GM23338 (cell line): ENCODE results near the gene GPR152. TPM values are rescaled to one million over a fixed set of nuclear protein-coding genes. Genes with fewer than 3 reads are reported as not detected.

Experiments
- ATAC-seq: fragments of 200-7000 bp; cut with Tn5 transposase; 3 replicates; pipeline ENCODE4 v1.9.1; 2020
- DNase-seq: peaks from one replicate; pipeline ENCODE4 v3.0.0-alpha.2; 2015; ENCODE audit warnings: low spot score
- H2AFZ ChIP-seq: fragments of 200-600 bp; sonication (generic); 2 replicates; pipeline ENCODE4 v1.8.0; 2016; ENCODE audit warnings: antibody characterized with exemption, mild to moderate bottlenecking, moderate library complexity
- H3F3A ChIP-seq: fragments of 200-600 bp; sonication (generic); replicated peaks from 2 replicates; pipeline ENCODE4 v1.8.0; 2017; ENCODE audit warnings: antibody characterized with exemption, mixed run types, low read depth
- H3K27ac ChIP-seq: fragments of 200-600 bp; sonication (generic); 2 replicates; pipeline ENCODE4 v1.6.1; 2016; ENCODE audit warnings: low read depth
- H3K27me3 ChIP-seq: fragments of 200-600 bp; sonication (generic); 2 replicates; pipeline ENCODE4 v1.8.0; 2016; ENCODE audit warnings: mild to moderate bottlenecking, mixed run types, moderate library complexity; ENCODE audit not compliant: insufficient read depth
- H3K36me3 ChIP-seq: fragments of 200-600 bp; sonication (generic); 2 replicates; pipeline ENCODE4 v1.8.0; 2016; ENCODE audit warnings: mild to moderate bottlenecking; ENCODE audit not compliant: insufficient read depth
- H3K4me1 ChIP-seq: fragments of 200-600 bp; sonication (generic); 2 replicates; pipeline ENCODE4 v1.8.0; 2016; ENCODE audit warnings: mild to moderate bottlenecking, moderate library complexity; ENCODE audit not compliant: insufficient read depth
- H3K4me2 ChIP-seq: fragments of 200-600 bp; sonication (generic); 2 replicates; pipeline ENCODE4 v1.7.1; 2017; ENCODE audit warnings: mixed run types
- H3K4me3 ChIP-seq: fragments of 200-600 bp; sonication (generic); 2 replicates; pipeline ENCODE4 v1.6.1; 2016; ENCODE audit warnings: mixed run types
- H3K79me2 ChIP-seq: fragments of 200-600 bp; sonication (generic); replicated peaks from 2 replicates; pipeline ENCODE4 v1.8.0; 2017; ENCODE audit warnings: mild to moderate bottlenecking; ENCODE audit not compliant: insufficient read depth
- H3K9me2 ChIP-seq: fragments of 200-600 bp; sonication (generic); 2 replicates; pipeline ENCODE4 v1.8.0; 2017; ENCODE audit not compliant: insufficient read depth
- H4K20me1 ChIP-seq: fragments of 200-600 bp; sonication (generic); replicated peaks from 2 replicates; pipeline ENCODE4 v1.8.0; 2017; ENCODE audit warnings: mild to moderate bottlenecking; ENCODE audit not compliant: insufficient read depth
- H3K27ac Mint-ChIP-seq: 2 replicates; pipeline ENCODE4 v1.8.0; 2020; ENCODE audit warnings: inconsistent platforms, mild to moderate bottlenecking, moderate library complexity, mixed read lengths
- H3K27me3 Mint-ChIP-seq: 3 replicates; pipeline ENCODE4 v1.8.0; 2022; ENCODE audit warnings: low read depth, mild to moderate bottlenecking, moderate library complexity, mixed read lengths, inconsistent platforms; ENCODE audit not compliant: insufficient read depth, poor library complexity
- H3K36me3 Mint-ChIP-seq: 3 replicates; pipeline ENCODE4 v1.8.0; 2021; ENCODE audit warnings: low read depth, mild to moderate bottlenecking, inconsistent platforms, moderate library complexity, mixed read lengths
- H3K4me1 Mint-ChIP-seq: 3 replicates; pipeline ENCODE4 v1.8.0; 2020; ENCODE audit warnings: mild to moderate bottlenecking, inconsistent platforms, mixed read lengths
- H3K4me3 Mint-ChIP-seq: 3 replicates; pipeline ENCODE4 v1.8.0; 2021; ENCODE audit warnings: moderate library complexity, mild to moderate bottlenecking, inconsistent platforms, mixed read lengths
- H3K9me3 Mint-ChIP-seq: 3 replicates; pipeline ENCODE4 v1.8.0; 2020; ENCODE audit warnings: moderate library complexity, mild to moderate bottlenecking, inconsistent platforms, mixed read lengths
- CREB1 ChIP-seq: fragments of 250-450 bp; sonication (Bioruptor Pico); IDR thresholded peaks from 2 replicates; pipeline ENCODE4 v1.5.0; 2020; ENCODE audit warnings: low read depth, mild to moderate bottlenecking, moderate library complexity
- EZH2 ChIP-seq: fragments of 200-600 bp; sonication (generic); IDR thresholded peaks from one replicate; pipeline ENCODE4 v1.8.0; 2017; ENCODE audit warnings: antibody characterized with exemption, mild to moderate bottlenecking, low read depth; ENCODE audit not compliant: unreplicated experiment
- EZH2phosphoT487 ChIP-seq: fragments of 200-600 bp; sonication (generic); IDR thresholded peaks from one replicate; pipeline ENCODE4 v1.8.1; 2018; ENCODE audit warnings: antibody characterized with exemption; ENCODE audit not compliant: unreplicated experiment
- POLR2AphosphoS5 ChIP-seq: IDR thresholded peaks from 2 replicates; pipeline ENCODE4 v1.6.1; 2016; ENCODE audit warnings: antibody characterized with exemption, low read depth
- REST ChIP-seq: IDR thresholded peaks from one replicate; pipeline ENCODE4 v1.6.1; 2018; ENCODE audit warnings: antibody characterized with exemption; ENCODE audit not compliant: unreplicated experiment
- STAT1 ChIP-seq: IDR thresholded peaks from one replicate; pipeline ENCODE4 v1.6.1; 2016; ENCODE audit warnings: antibody characterized with exemption; ENCODE audit not compliant: unreplicated experiment
- ZNF114 ChIP-seq: fragments of 250-450 bp; sonication (Bioruptor Pico); IDR thresholded peaks from 2 replicates; pipeline ENCODE4 v1.5.0; 2020; ENCODE audit warnings: mild to moderate bottlenecking, moderate library complexity
- ZNF331 ChIP-seq: fragments of 250-450 bp; sonication (Bioruptor Pico); IDR thresholded peaks from 2 replicates; pipeline ENCODE4 v1.5.0; 2020; ENCODE audit warnings: low read depth, mild to moderate bottlenecking, moderate library complexity
- ZNF462 ChIP-seq: fragments of 250-450 bp; sonication (Bioruptor Pico); IDR thresholded peaks from 2 replicates; pipeline ENCODE4 v1.5.0; 2020; ENCODE audit warnings: mild to moderate bottlenecking, moderate library complexity
- polyA plus RNA-seq: library from polyadenylated mRNA; unstranded; fragments of >200 nt; fragmentation: Nextera tagmentation; extraction: Ambion mirVana; gene quantifications from 2 replicates; pipeline ENCODE4 v1.2.1, GENCODE V29; 2016
- total RNA-seq: library from RNA; depleted of rRNA; stranded (reverse); fragments of >200 nt; shearing (Covaris generic); gene quantifications from 2 replicates; pipeline ENCODE4 v1.2.3, GENCODE V29; 2014
- TF ChIP-seq, protein P1 (sequence below): IDR thresholded peaks from 2 replicates; pipeline ENCODE4 v1.6.1; 2016; ENCODE audit warnings: antibody characterized with exemption

Gene GPR152
- total and polyA plus RNA-seq, 2 experiments from 2014 or later = not detected

DNA sequence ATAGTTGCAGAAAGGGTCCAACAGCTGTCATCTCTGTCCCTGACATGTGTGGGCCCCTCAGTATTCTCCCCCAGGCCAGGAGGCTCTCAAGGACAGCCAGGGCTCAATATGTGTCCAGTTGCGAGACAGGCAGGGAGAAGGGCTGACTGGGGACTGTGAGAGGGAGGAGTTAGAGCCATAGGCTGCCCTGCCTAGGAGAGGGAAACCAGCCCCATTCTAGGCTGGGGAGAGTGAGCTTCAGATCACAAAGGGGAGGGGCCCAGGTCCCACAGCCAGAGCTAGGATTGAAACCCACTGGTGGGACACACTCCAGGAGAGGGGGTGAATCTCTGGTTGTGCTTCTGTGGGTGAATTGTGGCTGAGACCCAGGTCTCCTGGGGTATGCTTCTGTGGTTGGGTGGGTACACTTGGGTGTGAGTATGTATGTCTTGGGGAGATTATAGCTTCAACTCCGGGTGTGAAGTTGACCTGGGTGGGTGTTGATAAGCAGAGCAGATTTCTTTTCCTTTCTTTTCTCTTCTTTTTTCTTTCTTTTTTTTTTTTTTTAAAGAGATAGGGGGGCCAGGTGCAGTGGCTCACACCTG, 39.2 kb downstream of the GPR152 start:
- Mint-ChIP-seq H3K4me1 (peaks cover 26% of the 10 kb centered on the region), H3K4me3 (no peak overlapping the region), H3K27ac (no peak overlapping the region; the same call in 1 of the 2 replicates), H3K27me3 (peaks cover 25% of the 10 kb centered on the region), H3K36me3 (no peaks in the 10 kb centered on the region), H3K9me3 (no peaks in the 10 kb centered on the region)
- no peak for TF ChIP-seq ZNF114 (CRISPR knock-in tag)
- TF ChIP-seq ZNF331 (CRISPR knock-in tag) = no peak
- TF ChIP-seq, protein P1, sequence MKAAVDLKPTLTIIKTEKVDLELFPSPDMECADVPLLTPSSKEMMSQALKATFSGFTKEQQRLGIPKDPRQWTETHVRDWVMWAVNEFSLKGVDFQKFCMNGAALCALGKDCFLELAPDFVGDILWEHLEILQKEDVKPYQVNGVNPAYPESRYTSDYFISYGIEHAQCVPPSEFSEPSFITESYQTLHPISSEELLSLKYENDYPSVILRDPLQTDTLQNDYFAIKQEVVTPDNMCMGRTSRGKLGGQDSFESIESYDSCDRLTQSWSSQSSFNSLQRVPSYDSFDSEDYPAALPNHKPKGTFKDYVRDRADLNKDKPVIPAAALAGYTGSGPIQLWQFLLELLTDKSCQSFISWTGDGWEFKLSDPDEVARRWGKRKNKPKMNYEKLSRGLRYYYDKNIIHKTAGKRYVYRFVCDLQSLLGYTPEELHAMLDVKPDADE = no peak
- TF ChIP-seq STAT1 = no peak
- no peak for TF ChIP-seq CREB1 (CRISPR knock-in tag)
- no peak for TF ChIP-seq EZH2
- TF ChIP-seq POLR2AphosphoS5 = no peak
- TF ChIP-seq EZH2phosphoT487 = no peak
- TF ChIP-seq ZNF462 (CRISPR knock-in tag) = no peak
- no peak for TF ChIP-seq REST
- peaks cover 11% of the 10 kb centered on the region; the same call in 1 of the 2 replicates for H3K27me3 ChIP-seq
- DNase-seq (no peak), ATAC-seq (no peak)
- no peak overlapping the region for H3K4me3 ChIP-seq
- no peaks in the 10 kb centered on the region for H3F3A ChIP-seq
- H3K27ac ChIP-seq = no peak overlapping the region
- H3K9me2 ChIP-seq = no peaks in the 10 kb centered on the region
- H3K4me2 ChIP-seq = no peak overlapping the region
- H3K4me1 ChIP-seq = peaks cover 15% of the 10 kb centered on the region; the same call in 1 of the 2 replicates
- no peaks in the 10 kb centered on the region for H3K79me2 ChIP-seq
- H4K20me1 ChIP-seq = no peaks in the 10 kb centered on the region
- no peak overlapping the region for H2AFZ ChIP-seq
- no peaks in the 10 kb centered on the region for H3K36me3 ChIP-seq
